Transverse colon (tissue), 4 donors: ENCODE results near the gene STK38L. TPM values are rescaled to one million over a fixed set of nuclear protein-coding genes. Genes with fewer than 3 reads are reported as not detected.
A peak's percentile ranks its signal among the peaks of the same experiment; 100 is the strongest.

Experiments
- DNase-seq: peaks from one replicate; pipeline ENCODE4 v3.0.0-alpha.2; 2019
- H3K27ac ChIP-seq, 4 donors: fragments of 200-600 bp; sonication (generic); 2 replicates each; pipeline ENCODE4 v1.5.1; 2016 to 2018; ENCODE audit warnings: inconsistent platforms in 4 of 4
- H3K27me3 ChIP-seq: fragments of 200-600 bp; sonication (generic); 2 replicates; pipeline ENCODE4 v1.5.1; 2017; ENCODE audit warnings: inconsistent platforms
- H3K36me3 ChIP-seq, 4 donors: fragments of 200-600 bp; sonication (generic); 2 replicates each; pipeline ENCODE4 v1.5.1; 2017 to 2019; ENCODE audit warnings: inconsistent platforms in 4 of 4
- H3K4me1 ChIP-seq, 4 donors: fragments of 200-600 bp; sonication (generic); 2 replicates each; pipeline ENCODE4 v1.5.1; 2017 to 2020; ENCODE audit warnings: inconsistent platforms in 4 of 4
- H3K4me3 ChIP-seq, 4 donors: fragments of 200-600 bp; sonication (generic); 1 replicate in 1 of 4; 2 replicates in 3 of 4; pipeline versions ENCODE4 v1.5.1 to v1.6.1; 2017 to 2019; ENCODE audit warnings: inconsistent platforms in 4 of 4
- H3K9me3 ChIP-seq, 2 donors: fragments of 200-600 bp; sonication (generic); 2 replicates each; pipeline ENCODE4 v1.5.1; 2017 to 2019; ENCODE audit warnings: inconsistent platforms in 2 of 2
- CTCF ChIP-seq, 5 experiments: fragments of 200-600 bp in 3 of 5; fragments of 450-650 bp in 2 of 5; sonication (generic) in 3 of 5; IDR thresholded peaks; 1 replicate in 2 of 5; 2 replicates in 3 of 5; pipeline ENCODE4 v1.5.1; 2016 to 2017; ENCODE audit warnings: antibody characterized with exemption in 5 of 5, inconsistent platforms in 3 of 5, mild to moderate bottlenecking in 2 of 5, moderate library complexity in 1 of 5
- EP300 ChIP-seq: sonication (generic); formaldehyde crosslinking; IDR thresholded peaks from one replicate; pipeline ENCODE4 v1.6.1; 2017; ENCODE audit warnings: antibody characterized with exemption, low read depth
- POLR2A ChIP-seq: fragments of 450-650 bp; IDR thresholded peaks from one replicate; pipeline ENCODE4 v1.6.1; 2016; ENCODE audit warnings: antibody characterized with exemption, mild to moderate bottlenecking, moderate library complexity
- POLR2AphosphoS5 ChIP-seq, 3 donors: sonication (generic); formaldehyde crosslinking; IDR thresholded peaks; one replicate each; pipeline ENCODE4 v1.6.1; 2016; ENCODE audit warnings: antibody characterized with exemption in 3 of 3
- WGBS, 2 donors: methylation state at CpG; one replicate each; pipeline ENCODE4 v1.1.5; 2018; ENCODE audit warnings: low coverage in 1 of 2; 5-methylcytosine and 5-hydroxymethylcytosine counted together
- in situ Hi-C, 4 donors: fragments of 200-750 bp; cut with MboI; loops; one replicate each; pipeline versions ENCODE4 v1.15.0 to v1.15.1; 2017; ENCODE audit warnings: low sequenced_read_pairs in 3 of 4, low pct_ligation_motif_present in 1 of 4, low pct_unique_long_range_greater_than_20kb in 1 of 4
- intact Hi-C: fragments of 100-400 bp; cut with DNase I; formaldehyde crosslinking; loops from one replicate; pipeline ENCODE4 v1.15.1; 2023; ENCODE audit warnings: low total_unique reads
- total RNA-seq, 4 donors: library from RNA; depleted of rRNA; stranded (reverse); fragments of >200 nt; gene quantifications; one replicate each; pipeline ENCODE4 v1.1.0, GENCODE V29; 2016

Gene STK38L
- total RNA-seq, 4 donors from 2014 or later: 18.5 to 51.8 (median 40.9) TPM

GRCh38 chr12:27244689-27245488 lies 803 bp downstream of the STK38L start:
- WGBS, 2 donors: 7 to 18% methylated on average over 12 to 18 of the region's 18 CpGs
- no peak for TF ChIP-seq EP300
- intact Hi-C loops (loop anchor here (5.0 kb wide), 1 partner anchor 48 kb away; no protein-coding TSS in a partner anchor), in situ Hi-C loops (loop anchor here in 1 of 4 donors (10.0 kb wide), 1 partner anchor 220 kb away; the partner anchor contains the start of gene MED21)
- Histone ChIP-seq H3K27me3 (no peaks in the 10 kb centered on the region), H3K27ac (peak overlapping the region; percentile 91 to 94 (median 92)), H3K4me3 (peak overlapping the region; percentile 69 to 82 (median 74)), H3K4me1 (peaks cover 4 to 45% (median 16%) of the 10 kb centered on the region in 4 donors), H3K36me3 (no peaks in the 10 kb centered on the region), H3K9me3 (no peaks in the 10 kb centered on the region)
- no peak for DNase-seq

- WGBS, 2 donors: 40 to 69% methylated on average over 2 of the region's 2 CpGs
- TF ChIP-seq CTCF (IDR thresholded peaks at IDR 0.05) (no peak), EP300 (no peak), POLR2AphosphoS5 (IDR thresholded peaks at IDR 0.05) (no peak), POLR2A (no peak)
- no peaks in the 10 kb centered on the region for H3K9me3 ChIP-seq
- H3K36me3 ChIP-seq: no peaks in the 10 kb centered on the region
- intact Hi-C loops (loop anchor here (5.0 kb wide), 1 partner anchor 49 kb away; no protein-coding TSS in a partner anchor), in situ Hi-C loops (loop anchor here in 1 of 4 donors (10.0 kb wide), 1 partner anchor 221 kb away; the partner anchor contains the start of gene MED21)
- peak overlapping the region in 3 of 4 donors; percentile 71 to 82 (median 77) for H3K4me3 ChIP-seq
- H3K27me3 ChIP-seq: no peaks in the 10 kb centered on the region
- DNase-seq: no peak
- peak overlapping the region; percentile 91 to 94 (median 92) for H3K27ac ChIP-seq
- peaks cover 4 to 57% (median 25%) of the 10 kb centered on the region in 4 donors for H3K4me1 ChIP-seq
Observed at GRCh38 chr12:27246141-27246540, 2.1 kb downstream of the STK38L start.

- in situ Hi-C loops (loop anchor here in 1 of 4 donors (10.0 kb wide), 1 partner anchor 222 kb away; the partner anchor contains the start of gene MED21), intact Hi-C loops (loop anchor here (5.0 kb wide), 1 partner anchor 49 kb away; no protein-coding TSS in a partner anchor)
- Histone ChIP-seq H3K9me3 (no peaks in the 10 kb centered on the region), H3K4me3 (peak overlapping the region in 2 of 4 donors; percentile 77 to 82), H3K4me1 (peaks cover 4 to 64% (median 31%) of the 10 kb centered on the region in 4 donors), H3K36me3 (no peaks in the 10 kb centered on the region), H3K27me3 (no peaks in the 10 kb centered on the region), H3K27ac (peak overlapping the region; percentile 91 to 94 (median 92))
- 26 to 40% methylated on average over 1 to 5 of the region's 5 CpGs for WGBS, 2 donors
- TF ChIP-seq CTCF (IDR thresholded peaks at IDR 0.05) (no peak), POLR2AphosphoS5 (IDR thresholded peaks at IDR 0.05) (peak in 1 of 3 donors; percentile 44)
- DNase-seq: no peak
Observed at GRCh38 chr12:27246774-27247173, 2.7 kb downstream of the STK38L start.

GRCh38 chr12:27252934-27253333 lies 8.8 kb downstream of the STK38L start:
- Histone ChIP-seq H3K27ac (peak overlapping the region; percentile 51 to 72 (median 62)), H3K9me3 (no peaks in the 10 kb centered on the region), H3K4me1 (peaks cover 2 to 64% (median 37%) of the 10 kb centered on the region in 4 donors), H3K27me3 (no peaks in the 10 kb centered on the region), H3K4me3 (no peak overlapping the region), H3K36me3 (no peaks in the 10 kb centered on the region)
- TF ChIP-seq CTCF (IDR thresholded peaks at IDR 0.05) (no peak), POLR2A (no peak), EP300 (no peak), POLR2AphosphoS5 (IDR thresholded peaks at IDR 0.05) (no peak)
- DNase-seq: no peak
- intact Hi-C loops: no loop called here
- WGBS, 2 donors: 54 to 55% methylated on average over 2 of the region's 2 CpGs
- in situ Hi-C loops: no loop called here
